Astrocyte (in vitro differentiated cells and primary cell): ENCODE results near the gene ABCB8.

Experiments used
- EZH2 ChIP-seq: IDR thresholded peaks from 2 replicates; pipeline ENCODE4 v1.6.1; 2012; ENCODE audit warnings: mild to moderate bottlenecking, low read length, inconsistent platforms; ENCODE audit not compliant: insufficient read depth
- TF ChIP-seq, protein P1 (sequence below): IDR thresholded peaks from 2 replicates; pipeline ENCODE4 v1.5.1; 2011; ENCODE audit warnings: low read depth, mild to moderate bottlenecking, inconsistent platforms, low read length, moderate library complexity; ENCODE audit not compliant: insufficient read depth

DNA sequence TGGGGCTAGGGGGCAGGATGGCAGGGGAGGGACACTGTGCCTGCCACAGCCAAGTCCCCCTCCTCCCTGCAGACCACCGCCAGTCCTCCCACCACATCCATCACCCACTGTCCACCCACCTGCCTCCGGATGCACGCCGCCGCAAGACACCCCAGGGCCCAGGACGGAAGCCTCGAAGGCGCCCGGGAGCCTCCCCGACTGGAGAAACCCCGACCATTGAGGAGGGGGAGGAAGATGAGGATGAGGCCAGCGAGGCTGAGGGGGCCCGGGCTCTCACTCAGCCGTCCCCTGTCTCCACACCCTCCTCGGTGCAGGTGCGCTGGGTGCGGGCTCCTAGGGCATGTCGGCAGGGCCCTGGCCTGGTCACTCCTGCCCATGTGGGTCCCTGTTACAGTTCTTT is 36.2 kb downstream of the ABCB8 start:
- TF ChIP-seq, protein P1, sequence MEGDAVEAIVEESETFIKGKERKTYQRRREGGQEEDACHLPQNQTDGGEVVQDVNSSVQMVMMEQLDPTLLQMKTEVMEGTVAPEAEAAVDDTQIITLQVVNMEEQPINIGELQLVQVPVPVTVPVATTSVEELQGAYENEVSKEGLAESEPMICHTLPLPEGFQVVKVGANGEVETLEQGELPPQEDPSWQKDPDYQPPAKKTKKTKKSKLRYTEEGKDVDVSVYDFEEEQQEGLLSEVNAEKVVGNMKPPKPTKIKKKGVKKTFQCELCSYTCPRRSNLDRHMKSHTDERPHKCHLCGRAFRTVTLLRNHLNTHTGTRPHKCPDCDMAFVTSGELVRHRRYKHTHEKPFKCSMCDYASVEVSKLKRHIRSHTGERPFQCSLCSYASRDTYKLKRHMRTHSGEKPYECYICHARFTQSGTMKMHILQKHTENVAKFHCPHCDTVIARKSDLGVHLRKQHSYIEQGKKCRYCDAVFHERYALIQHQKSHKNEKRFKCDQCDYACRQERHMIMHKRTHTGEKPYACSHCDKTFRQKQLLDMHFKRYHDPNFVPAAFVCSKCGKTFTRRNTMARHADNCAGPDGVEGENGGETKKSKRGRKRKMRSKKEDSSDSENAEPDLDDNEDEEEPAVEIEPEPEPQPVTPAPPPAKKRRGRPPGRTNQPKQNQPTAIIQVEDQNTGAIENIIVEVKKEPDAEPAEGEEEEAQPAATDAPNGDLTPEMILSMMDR, result no peak
- no peak for TF ChIP-seq EZH2
